ENCODE results near the gene KLRF2.

Gene KLRF2

DNA sequence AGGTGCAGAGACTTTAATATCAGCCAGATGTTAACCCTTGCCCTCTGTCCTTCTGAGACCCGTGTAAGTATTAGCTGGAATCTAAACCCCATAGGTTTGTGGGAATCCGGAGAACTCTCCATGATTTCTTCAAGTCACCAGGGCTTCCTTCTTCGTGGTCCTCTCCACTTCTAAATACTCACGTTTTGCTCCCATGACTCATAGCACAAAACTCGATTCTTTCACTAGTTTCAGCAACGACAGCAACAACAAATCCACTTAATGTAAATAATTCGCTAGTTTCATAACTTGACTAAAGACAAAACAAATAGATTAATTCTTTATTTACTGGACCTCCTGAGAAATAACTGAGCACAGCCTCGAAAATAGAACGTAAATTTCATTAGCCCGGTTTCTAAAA lies 55.3 kb downstream of the KLRF2 start:
- DNase-seq (ENCODE audit: low read depth in 3 of 3) = no peak

DNA sequence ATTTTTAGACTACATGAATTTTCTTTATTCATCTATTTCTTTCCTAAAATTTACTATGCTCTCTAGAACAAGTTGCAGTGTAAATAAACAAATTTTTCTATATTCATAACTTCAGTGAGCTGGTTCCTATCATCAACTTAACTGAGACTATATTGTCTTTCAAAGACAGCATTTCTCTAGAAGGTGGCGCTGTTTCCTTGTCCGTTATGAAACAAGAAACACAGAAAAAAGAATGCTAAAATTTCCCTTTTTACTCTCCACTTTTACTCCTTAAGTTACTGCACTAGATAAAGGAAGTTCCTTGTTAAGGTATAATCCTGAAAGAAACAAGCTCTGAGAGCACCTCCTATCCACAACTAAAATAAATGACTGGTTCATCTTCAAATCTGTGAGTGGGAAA lies 59.1 kb downstream of the KLRF2 start:
- DNase-seq (ENCODE audit: low read depth in 3 of 3) = no peak

DNA sequence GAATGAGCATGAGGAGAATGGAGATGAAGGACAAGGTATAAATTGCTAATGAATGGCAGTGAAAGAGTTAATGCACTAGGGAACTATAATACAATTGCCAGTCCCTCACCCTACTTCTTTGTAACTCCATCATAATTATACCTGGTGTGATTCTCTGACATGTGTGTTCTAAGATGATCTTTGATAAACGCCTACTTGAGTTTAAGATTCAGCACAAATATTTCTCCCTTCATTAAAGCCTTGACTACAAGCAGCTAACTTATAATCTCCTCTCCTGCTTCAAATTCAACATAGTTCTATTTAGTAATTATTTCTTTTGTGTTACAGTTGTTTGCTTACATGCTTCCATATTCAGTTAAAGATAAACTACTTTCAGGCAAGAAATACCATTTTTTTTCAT lies 60.5 kb downstream of the KLRF2 start:
- no peak for DNase-seq (ENCODE audit: low read depth in 3 of 3)

DNA sequence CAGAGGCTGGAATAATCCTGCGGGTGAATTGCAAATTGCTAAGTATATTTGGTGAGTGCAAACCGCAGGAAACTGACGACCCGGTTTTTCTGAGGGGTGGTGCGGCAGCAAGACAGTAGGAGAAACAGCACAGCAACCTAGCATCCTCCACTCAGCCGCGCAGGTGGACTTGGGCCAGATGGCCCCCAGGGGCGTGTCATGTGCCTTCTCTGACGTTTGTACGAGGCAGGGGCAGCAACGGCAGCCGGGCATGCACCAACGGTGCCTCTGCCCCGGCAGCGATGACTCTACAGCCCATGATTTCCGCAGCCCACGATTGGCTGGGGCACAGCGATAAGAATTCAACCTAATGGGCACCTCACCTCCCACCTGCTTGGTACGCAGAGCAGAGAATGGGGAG lies 62.0 kb downstream of the KLRF2 start:
- DNase-seq (ENCODE audit: low read depth in 3 of 3) = no peak

DNA sequence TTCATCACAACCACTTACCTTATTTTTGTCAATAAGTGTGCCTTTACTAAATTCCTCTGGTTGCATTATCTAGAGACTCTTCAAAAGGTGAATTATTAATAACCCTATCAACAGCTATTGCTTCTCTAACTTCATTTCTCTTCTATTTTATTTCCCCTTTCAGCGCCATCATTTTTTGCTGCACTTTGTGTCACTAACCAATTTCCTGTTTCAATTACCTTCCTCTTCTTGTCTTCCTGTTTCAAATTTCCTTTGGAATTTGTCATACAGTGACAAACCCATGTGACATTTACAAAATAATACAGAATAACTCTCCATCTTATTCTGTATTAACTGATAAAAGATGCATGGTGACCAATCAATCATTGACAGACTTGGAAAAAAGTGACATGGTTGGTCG lies 63.1 kb downstream of the KLRF2 start:
- DNase-seq (ENCODE audit: low read depth in 3 of 3) = no peak

Data from stimulated activated CD4-positive, alpha-beta T cell treated with anti-CD3 and anti-CD28 coated beads, TNF-alpha, amount 100 ng/mL, for 4 hours (primary cell).